Ramos (cell line): Measurements from ENCODE around the gene THYN1.
"Not testable (repeated sequence)": the region's sequence is repeated elsewhere in the genome, so short reads cannot be mapped to it uniquely, and the experiment has no call there.

Source experiments
- in situ Hi-C: fragments of 300-500 bp; cut with MboI; formaldehyde crosslinking; loops from one replicate; pipeline ENCODE4 v1.14.3; 2022; ENCODE audit warnings: low sequenced_read_pairs; ENCODE audit not compliant: unreplicated experiment

THYN1 gene

GRCh38 chr11:134275534-134276395, 22.6 kb upstream of the THYN1 start, which contains the start of gene GLB1L3:
Gene GLB1L3, plus strand, starts transcription at chr11:134276379. Its CDS starts 362 bp downstream, at chr11:134276741.
- in situ Hi-C loops = no loop called here

- in situ Hi-C loops = no loop called here
Measured at GRCh38 chr11:134275188-134275533, 22.0 kb upstream of the THYN1 start.

GRCh38 chr11:134273317-134273712, 20.2 kb upstream of the THYN1 start:
- in situ Hi-C loops = no loop called here

GRCh38 chr11:134272381-134273316, 19.5 kb upstream of the THYN1 start:
- in situ Hi-C loops = no loop called here

- in situ Hi-C loops = no loop called here
Measured at GRCh38 chr11:134271978-134272377, 18.8 kb upstream of the THYN1 start.

GRCh38 chr11:134270250-134270714, 17.1 kb upstream of the THYN1 start:
- in situ Hi-C loops = no loop called here

- in situ Hi-C loops = no loop called here
Measured at GRCh38 chr11:134267966-134268365, 14.8 kb upstream of the THYN1 start.

GRCh38 chr11:134267461-134267860, 14.3 kb upstream of the THYN1 start:
- in situ Hi-C loops = no loop called here

GRCh38 chr11:134266841-134267251, 13.7 kb upstream of the THYN1 start:
- in situ Hi-C loops = no loop called here

- in situ Hi-C loops = no loop called here
Measured at GRCh38 chr11:134266440-134266839, 13.3 kb upstream of the THYN1 start.

GRCh38 chr11:134264966-134265764, 12.0 kb upstream of the THYN1 start:
- in situ Hi-C loops = no loop called here

GRCh38 chr11:134261626-134262488, 8.7 kb upstream of the THYN1 start:
- in situ Hi-C loops = no loop called here

GRCh38 chr11:134260983-134261382, 7.8 kb upstream of the THYN1 start:
- in situ Hi-C loops = no loop called here

- in situ Hi-C loops = no loop called here
Measured at GRCh38 chr11:134260503-134260902, 7.4 kb upstream of the THYN1 start.

- in situ Hi-C loops = no loop called here
Measured at GRCh38 chr11:134258577-134258976, 5.4 kb upstream of the THYN1 start.

- in situ Hi-C loops = no loop called here
Measured at GRCh38 chr11:134257101-134257500, 3.9 kb upstream of the THYN1 start.

- in situ Hi-C loops = not testable (repeated sequence)
Measured at GRCh38 chr11:134255184-134255561, 2.0 kb upstream of the THYN1 start.

GRCh38 chr11:134254433-134255183, 1.5 kb upstream of the THYN1 start:
- in situ Hi-C loops = no loop called here
